HCT116 (cell line): Measurements from ENCODE around the gene MAP3K3. TPM values are rescaled to one million over a fixed set of nuclear protein-coding genes. Genes with fewer than 3 reads are reported as not detected.

ENCODE experiments used
- ATAC-seq: fragments of 200-7000 bp; cut with Tn5 transposase; 2 replicates; pipeline ENCODE4 v1.9.1; 2020; ENCODE audit warnings: mild to moderate bottlenecking, moderate library complexity
- BruUV-seq: library from RNA; stranded (reverse); fragments of 400-500 nt; replicated peaks from 2 replicates; lab custom pipeline; 2021; lab: Mats Ljungman, UMichigan
- CTCF ChIA-PET: fragments of 300-600 bp; sonication (Branson Sonifier 250); formaldehyde crosslinking; loops from one replicate; lab custom pipeline; 2021; ENCODE audit warnings: antibody characterized with exemption; lab: Charles Lee
- POLR2A ChIA-PET: fragments of 300-600, 350-600 bp; sonication (Branson Sonifier 250); formaldehyde crosslinking; loops from one replicate; lab custom pipeline; 2021; ENCODE audit warnings: antibody characterized with exemption; lab: Charles Lee
- RAD21 ChIA-PET, 2 experiments: fragments of 300-600 bp; sonication (Branson Sonifier 250); formaldehyde crosslinking; loops; one replicate each; lab custom pipeline; 2023; ENCODE audit warnings: low total read pairs in 2 of 2; ENCODE audit not compliant: uncharacterized antibody in 2 of 2, unreplicated experiment in 2 of 2, low non-redundant PET in 1 of 2; lab: Charles Lee
- DNase-seq: peaks from one replicate; pipeline ENCODE4 v3.0.0-alpha.2; 2010; ENCODE audit warnings: low read depth, low spot score
- H2AFZ ChIP-seq: fragments of 200-600 bp; shearing (Covaris generic), sonication (generic); 2 replicates; pipeline ENCODE4 v1.6.1; 2017; ENCODE audit warnings: low read depth, mixed run types, mixed read lengths, antibody characterized with exemption, low read length; ENCODE audit not compliant: poor library complexity, severe bottlenecking
- H3K27ac ChIP-seq: 2 replicates; pipeline ENCODE4 v1.5.1; 2012; ENCODE audit warnings: low read depth, low read length
- H3K27me3 ChIP-seq: fragments of 200-600 bp; sonication (generic); 2 replicates; pipeline ENCODE4 v1.6.1; 2016; ENCODE audit warnings: mixed run types, low read length, mixed read lengths; ENCODE audit not compliant: insufficient read depth
- H3K36me3 ChIP-seq, 2 experiments: fragments of 200-500 bp in 1 of 2; fragments of 200-600 bp in 1 of 2; sonication (Bioruptor generic) in 1 of 2; sonication (generic) in 1 of 2; 2 replicates each; pipeline versions ENCODE4 v1.5.1 to v1.6.1; 2014 to 2016; ENCODE audit warnings: low read length in 2 of 2, inconsistent platforms in 1 of 2, mixed read lengths in 1 of 2, mixed run types in 1 of 2; ENCODE audit not compliant: insufficient read depth in 2 of 2, control insufficient read depth in 1 of 2
- H3K4me1 ChIP-seq, 2 experiments: fragments of 200-600 bp in 1 of 2; sonication (generic) in 1 of 2; 2 replicates each; pipeline versions ENCODE4 v1.5.1 to v1.6.1; 2012 to 2017; ENCODE audit warnings: low read length in 2 of 2, inconsistent platforms in 1 of 2, mild to moderate bottlenecking in 1 of 2, mixed read lengths in 1 of 2, mixed run types in 1 of 2, moderate library complexity in 1 of 2; ENCODE audit not compliant: insufficient read depth in 2 of 2, control insufficient read depth in 1 of 2
- H3K4me2 ChIP-seq: fragments of 200-600 bp; sonication (generic); 2 replicates; pipeline ENCODE4 v1.6.1; 2017; ENCODE audit warnings: mixed run types, low read length, mixed read lengths
- H3K4me3 ChIP-seq, 2 experiments: fragments of 200-600 bp in 1 of 2; sonication (generic) in 1 of 2; replicated peaks in 1 of 2; 2 replicates each; pipeline ENCODE4 v1.5.1; 2011 to 2016; ENCODE audit warnings: low read length in 2 of 2, control low read depth in 1 of 2, low read depth in 1 of 2, mild to moderate bottlenecking in 1 of 2, mixed read lengths in 1 of 2, mixed run types in 1 of 2
- H3K79me2 ChIP-seq: fragments of 200-600 bp; sonication (generic); 2 replicates; pipeline ENCODE4 v1.6.1; 2017; ENCODE audit warnings: mild to moderate bottlenecking, mixed run types, low read length, moderate library complexity, mixed read lengths; ENCODE audit not compliant: insufficient read depth
- H3K9ac ChIP-seq: fragments of 200-600 bp; sonication (generic); 2 replicates; pipeline ENCODE4 v1.6.1; 2016; ENCODE audit warnings: low read length, mixed read lengths
- H3K9me2 ChIP-seq: fragments of 200-600 bp; sonication (generic), shearing (Covaris generic); 2 replicates; pipeline ENCODE4 v1.6.1; 2017; ENCODE audit warnings: mixed run types, mild to moderate bottlenecking, moderate library complexity; ENCODE audit not compliant: insufficient read depth
- H3K9me3 ChIP-seq, 2 experiments: fragments of 200-500 bp in 1 of 2; fragments of 200-600 bp in 1 of 2; sonication (Bioruptor generic) in 1 of 2; sonication (generic) in 1 of 2; 2 replicates each; pipeline ENCODE4 v1.6.1; 2014 to 2017; ENCODE audit warnings: low read length in 2 of 2, mixed read lengths in 2 of 2, inconsistent platforms in 1 of 2, low read depth in 1 of 2, mild to moderate bottlenecking in 1 of 2, mixed run types in 1 of 2, moderate library complexity in 1 of 2; ENCODE audit not compliant: control insufficient read depth in 1 of 2, insufficient read depth in 1 of 2
- H4K20me1 ChIP-seq: fragments of 200-600 bp; sonication (generic), shearing (Covaris generic); 2 replicates; pipeline ENCODE4 v1.6.1; 2017; ENCODE audit warnings: mixed run types, mild to moderate bottlenecking, moderate library complexity; ENCODE audit not compliant: insufficient read depth
- FOSL1 ChIP-seq: IDR thresholded peaks from 2 replicates; pipeline ENCODE4 v1.6.1; 2012; ENCODE audit warnings: low read depth
- REST ChIP-seq: IDR thresholded peaks from 2 replicates; pipeline ENCODE4 v1.6.1; 2012; ENCODE audit warnings: low read depth
- YY1 ChIP-seq: IDR thresholded peaks from 2 replicates; pipeline ENCODE4 v1.6.1; 2011; ENCODE audit warnings: low read length, low read depth, moderate library complexity, mild to moderate bottlenecking; ENCODE audit not compliant: insufficient replicate concordance; ENCODE audit errors: extremely low read depth
- ZBTB33 ChIP-seq: IDR thresholded peaks from 2 replicates; pipeline ENCODE4 v1.6.1; 2011; ENCODE audit warnings: mild to moderate bottlenecking, low read length, moderate library complexity; ENCODE audit not compliant: insufficient replicate concordance; ENCODE audit errors: extremely low read depth
- intact Hi-C: fragments of 100-400 bp; cut with micrococcal nuclease; formaldehyde crosslinking; loops from 2 replicates; pipeline ENCODE4 v1.10.0; 2022
- total RNA-seq: library from RNA; stranded (reverse); gene quantifications from one replicate; pipeline ENCODE4 v1.2.1, GENCODE V29; 2021; ENCODE audit not compliant: unreplicated experiment

MAP3K3 gene
- total RNA-seq, 1 experiment from 2014 or later = 18.5 TPM

- POLR2A ChIA-PET = no interaction called here
- no peak overlapping the region for H2AFZ ChIP-seq
- H4K20me1 ChIP-seq = no peaks in the 10 kb centered on the region
- H3K9me2 ChIP-seq = no peaks in the 10 kb centered on the region
- no peaks in the 10 kb centered on the region for H3K4me1 ChIP-seq
- no peak for TF ChIP-seq ZBTB33
- TF ChIP-seq YY1 = no peak
- no peak for TF ChIP-seq REST
- TF ChIP-seq FOSL1 = no peak
- BruUV-seq = no TSS peak
- peaks cover 20 to 30% of the 10 kb centered on the region in 2 experiments for H3K36me3 ChIP-seq
- no peaks in the 10 kb centered on the region for H3K9me3 ChIP-seq
- H3K79me2 ChIP-seq = no peaks in the 10 kb centered on the region
- no peak for DNase-seq
- H3K27ac ChIP-seq = no peak overlapping the region
- no peak overlapping the region for H3K9ac ChIP-seq
- CTCF ChIA-PET = interaction anchor here (1.1 to 4.3 kb wide), 7 partner anchors 9 to 184 kb away, joined by 3 to 76 read pairs (median 14); partner anchors contain the start of gene MAP3K3
- ATAC-seq = no peak
- no peak overlapping the region for H3K4me3 ChIP-seq
- H3K4me2 ChIP-seq = no peak overlapping the region
- no peaks in the 10 kb centered on the region for H3K27me3 ChIP-seq
- intact Hi-C loops = no loop called here
- RAD21 ChIA-PET = interaction anchor here in 1 of 2 experiments (2.0 kb wide), 1 partner anchor 185 kb away, joined by 9 read pairs; no protein-coding TSS in a partner anchor
Observed at GRCh38 chr17:63610854-63611253, 11.4 kb upstream of the MAP3K3 start.
